Tibial artery (tissue), 4 donors: ENCODE results near the gene GIPC2.

ENCODE experiments used
- DNase-seq, 2 donors: peaks; one replicate each; pipeline ENCODE4 v3.0.0-alpha.2; 2019
- H3K27ac ChIP-seq, 2 donors: fragments of 200-600 bp; sonication (generic) in 1 of 2; 1 replicate in 1 of 2; 2 replicates in 1 of 2; pipeline ENCODE4 v1.5.1; 2018 to 2019; ENCODE audit warnings: mild to moderate bottlenecking in 1 of 2
- H3K27me3 ChIP-seq, 2 donors: fragments of 200-600 bp; sonication (generic) in 1 of 2; one replicate each; pipeline versions ENCODE4 v1.5.1 to v1.6.0; 2016 to 2019
- H3K36me3 ChIP-seq, 3 donors: fragments of 200-600 bp; sonication (generic) in 2 of 3; one replicate each; pipeline ENCODE4 v1.5.1; 2016 to 2019; ENCODE audit warnings: mild to moderate bottlenecking in 2 of 3
- H3K4me1 ChIP-seq, 4 donors: fragments of 200-600 bp; sonication (generic) in 2 of 4; 1 replicate in 3 of 4; 2 replicates in 1 of 4; pipeline ENCODE4 v1.5.1; 2016 to 2019
- H3K4me3 ChIP-seq, 2 donors: fragments of 200-600 bp; sonication (generic) in 1 of 2; 1 replicate in 1 of 2; 2 replicates in 1 of 2; pipeline ENCODE4 v1.5.1; 2018 to 2019; ENCODE audit warnings: mild to moderate bottlenecking in 2 of 2
- H3K9me3 ChIP-seq, 3 donors: fragments of 200-600 bp; sonication (generic) in 1 of 3; one replicate each; pipeline ENCODE4 v1.5.1; 2016 to 2019
- CTCF ChIP-seq, 2 experiments: fragments of 200-600 bp in 1 of 2; fragments of 450-650 bp in 1 of 2; IDR thresholded peaks; one replicate each; pipeline ENCODE4 v1.5.1; 2017 to 2019; ENCODE audit warnings: antibody characterized with exemption in 2 of 2, mild to moderate bottlenecking in 1 of 2, moderate library complexity in 1 of 2
- intact Hi-C: fragments of 100-400 bp; cut with DNase I; formaldehyde crosslinking; loops from one replicate; pipeline ENCODE4 v1.15.0; 2023; ENCODE audit warnings: low total_unique reads

Gene GIPC2

GRCh38 chr1:78052685-78053405, 7.1 kb downstream of the GIPC2 start:
- H3K27me3 ChIP-seq, result no peaks in the 10 kb centered on the region
- TF ChIP-seq CTCF (IDR thresholded peaks at IDR 0.05), result no peak

GRCh38 chr1:78053498-78053897, 7.7 kb downstream of the GIPC2 start:
- no peak for TF ChIP-seq CTCF (IDR thresholded peaks at IDR 0.05)
- Histone ChIP-seq H3K9me3 (no peaks in the 10 kb centered on the region), H3K4me1 (peaks cover 0 to 2% (median 0%) of the 10 kb centered on the region in 4 donors), H3K27ac (no peak overlapping the region), H3K4me3 (no peak overlapping the region), H3K27me3 (no peaks in the 10 kb centered on the region), H3K36me3 (no peaks in the 10 kb centered on the region)
- DNase-seq, result no peak
- intact Hi-C loops, result no loop called here

More at GRCh38 chr1:78052685-78053405, 7.1 kb downstream of the GIPC2 start:
- intact Hi-C loops, result no loop called here
- H3K36me3 ChIP-seq, result no peaks in the 10 kb centered on the region
- H3K4me1 ChIP-seq, result no peaks in the 10 kb centered on the region
- DNase-seq, result no peak
- H3K4me3 ChIP-seq, result no peak overlapping the region
- no peaks in the 10 kb centered on the region for H3K9me3 ChIP-seq
- no peak overlapping the region for H3K27ac ChIP-seq

GRCh38 chr1:78054559-78054958, 8.8 kb downstream of the GIPC2 start:
- no peak overlapping the region for H3K27ac ChIP-seq
- no peak for TF ChIP-seq CTCF (IDR thresholded peaks at IDR 0.05)
- intact Hi-C loops, result no loop called here
- DNase-seq, result no peak
- H3K9me3 ChIP-seq, result no peaks in the 10 kb centered on the region
- no peaks in the 10 kb centered on the region for H3K36me3 ChIP-seq
- H3K27me3 ChIP-seq, result no peaks in the 10 kb centered on the region
- peaks cover 0 to 12% (median 0%) of the 10 kb centered on the region in 4 donors for H3K4me1 ChIP-seq
- no peak overlapping the region for H3K4me3 ChIP-seq

- Histone ChIP-seq H3K36me3 (no peaks in the 10 kb centered on the region), H3K4me1 (peaks cover 0 to 12% (median 0%) of the 10 kb centered on the region in 4 donors), H3K27me3 (no peaks in the 10 kb centered on the region), H3K9me3 (no peaks in the 10 kb centered on the region), H3K27ac (no peak overlapping the region), H3K4me3 (no peak overlapping the region)
- TF ChIP-seq CTCF (IDR thresholded peaks at IDR 0.05), result no peak
- intact Hi-C loops, result no loop called here
- DNase-seq, result no peak
Observed at GRCh38 chr1:78054972-78055371, 9.2 kb downstream of the GIPC2 start.

- intact Hi-C loops, result no loop called here
- H3K4me1 ChIP-seq, result peaks cover 0 to 12% (median 0%) of the 10 kb centered on the region in 4 donors
- H3K4me3 ChIP-seq, result no peak overlapping the region
- H3K36me3 ChIP-seq, result no peaks in the 10 kb centered on the region
- H3K27me3 ChIP-seq, result no peaks in the 10 kb centered on the region
- no peaks in the 10 kb centered on the region for H3K9me3 ChIP-seq
- H3K27ac ChIP-seq, result no peak overlapping the region
- no peak for DNase-seq
- no peak for TF ChIP-seq CTCF (IDR thresholded peaks at IDR 0.05)
Observed at GRCh38 chr1:78055565-78056132, 9.9 kb downstream of the GIPC2 start.
